Activated CD8-positive, alpha-beta memory T cell treated with anti-CD3 and anti-CD28 coated beads, Interleukin-2, amount 50 U/mL, for 1 hour (primary cell): Measurements from ENCODE around the gene PPP4R1.

Experiments used
- DNase-seq: peaks from one replicate; pipeline ENCODE4 v3.0.0-alpha.2; 2020; ENCODE audit errors: extremely low read depth

PPP4R1 gene

DNA sequence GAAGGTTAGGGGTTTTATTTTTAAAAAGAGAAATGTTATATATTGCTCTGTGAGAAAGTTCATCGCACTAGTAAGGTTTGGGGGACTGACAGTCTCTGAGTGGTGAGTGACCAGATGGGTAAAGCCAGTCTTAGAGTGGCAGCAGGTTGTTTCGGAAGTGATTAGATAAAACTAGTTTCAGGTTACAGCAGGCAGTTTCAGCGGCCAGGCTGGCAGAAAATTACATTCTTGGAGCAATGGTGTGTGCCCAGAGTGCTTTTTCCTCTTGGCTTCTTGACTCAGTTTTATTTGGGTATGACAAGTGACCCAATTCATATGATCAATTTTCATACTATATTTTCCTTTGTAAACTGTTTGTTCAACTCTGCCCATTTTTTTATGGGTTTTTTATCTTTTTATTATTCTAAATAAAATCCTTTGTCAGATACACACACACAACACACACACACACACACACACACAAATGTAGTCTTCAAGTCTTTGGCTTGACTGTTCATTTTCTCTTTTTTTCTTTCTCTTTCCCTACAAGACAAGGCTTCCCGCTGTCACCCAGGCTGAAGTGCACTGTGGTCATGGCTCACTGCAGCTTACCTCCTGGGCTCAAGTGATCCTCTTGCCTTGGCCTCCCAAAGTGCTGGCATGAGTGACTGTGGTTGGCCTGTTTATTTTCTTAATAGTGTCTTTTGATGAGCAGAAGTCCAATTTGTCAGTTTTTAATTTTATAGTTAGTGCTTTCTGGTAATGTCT, 108.1 kb downstream of the PPP4R1 start:
- DNase-seq = no peak
